ENCODE measurements around the gene PERM1. TPM values are rescaled to one million over a fixed set of nuclear protein-coding genes. Genes with fewer than 3 reads are reported as not detected.
A peak's percentile ranks its signal among the peaks of the same experiment; 100 is the strongest.

PERM1 gene
- total and polyA plus RNA-seq, 2 donors (not counting 1 experiment from before 2014, with no cell fraction given): not detected

GRCh38 chr1:966704-967300 lies 15.1 kb downstream of the PERM1 start:
- POLR2A ChIA-PET: interaction anchor here (0.7 kb wide), 1 partner anchor 69 kb away, joined by 4 read pairs; no protein-coding TSS in a partner anchor
- Mint-ChIP-seq H3K27ac (no peak overlapping the region), H3K4me1 (peaks cover 5% of the 10 kb centered on the region), H3K27me3 (peaks cover 13% of the 10 kb centered on the region), H3K9me3 (ENCODE audit: insufficient read depth) (no peaks in the 10 kb centered on the region), H3K4me3 (peak overlapping the region; percentile 93)
- CTCF ChIA-PET: interaction anchor here (1.0 to 1.9 kb wide), 3 partner anchors 9 to 97 kb away, joined by 3 to 9 read pairs (median 4); no protein-coding TSS in a partner anchor
- Histone ChIP-seq H3K4me1 (ENCODE audit: control insufficient read depth in 2 of 2, insufficient read depth in 2 of 2, low read length in 2 of 2) (peaks cover 13 to 16% of the 10 kb centered on the region in 2 donors), H2AFZ (ENCODE audit: insufficient read depth, low read depth, low read length, poor library complexity, severe bottlenecking) (peak overlapping the region; percentile 94), H3K4me2 (replicated peaks; ENCODE audit: low read depth, low read length, poor library complexity, severe bottlenecking) (peak overlapping the region; percentile 99), H3K36me3 (replicated peaks in 1 of 2; ENCODE audit: control extremely low read depth in 1 of 2, control insufficient read depth in 1 of 2, extremely low read depth in 1 of 2, insufficient read depth in 2 of 2, low read length in 1 of 2) (no peaks in the 10 kb centered on the region), H3K9ac (ENCODE audit: low read length) (peak overlapping the region; percentile 77), H4K20me1 (ENCODE audit: control insufficient read depth, insufficient read depth, low read length, poor library complexity, severe bottlenecking) (no peaks in the 10 kb centered on the region), H3K79me2 (ENCODE audit: control insufficient read depth, insufficient read depth, low read length) (no peaks in the 10 kb centered on the region), H3K27me3 (replicated peaks in 1 of 4; ENCODE audit: control extremely low read depth in 1 of 4, control insufficient read depth in 3 of 4, insufficient read depth in 4 of 4, low read length in 3 of 4) (peaks cover 0 to 39% (median 9%) of the 10 kb centered on the region in 4 experiments), H3K9me3 (ENCODE audit: control extremely low read depth in 1 of 3, control insufficient read depth in 2 of 3, insufficient read depth in 1 of 3, low read length in 2 of 3) (peaks cover 0 to under 1% (median 0%) of the 10 kb centered on the region in 3 donors), H3K27ac (ENCODE audit: low read length in 2 of 2) (no peak overlapping the region), H3K4me3 (ENCODE audit: control extremely low read depth in 1 of 5, extremely low read depth in 1 of 5, insufficient read depth in 1 of 5, low read depth in 2 of 5, low read length in 4 of 5) (peak overlapping the region; percentile 2 to 72 (median 64))
- DNase-seq: peak; percentile 70
- TF ChIP-seq CTCF (IDR thresholded peaks at IDR 0.05) (no peak), EZH2 (IDR thresholded peaks at IDR 0.05; ENCODE audit: borderline replicate concordance, insufficient read depth, low read depth, low read length, poor library complexity, severe bottlenecking) (no peak)
- ATAC-seq (ENCODE audit: low read depth): peak; percentile 86
- WGBS (ENCODE audit: insufficient coverage): under 1% methylated on average over 60 of the region's 60 CpGs
- intact Hi-C loops (cut with micrococcal nuclease): no loop called here

- H3K27me3 Mint-ChIP-seq: peaks cover 13% of the 10 kb centered on the region
- no peaks in the 10 kb centered on the region for H4K20me1 ChIP-seq (ENCODE audit: control insufficient read depth, insufficient read depth, low read length, poor library complexity, severe bottlenecking)
- H3K79me2 ChIP-seq (ENCODE audit: control insufficient read depth, insufficient read depth, low read length): no peaks in the 10 kb centered on the region
- H3K4me1 ChIP-seq (ENCODE audit: control insufficient read depth in 2 of 2, insufficient read depth in 2 of 2, low read length in 2 of 2): peaks cover 13 to 19% of the 10 kb centered on the region in 2 donors
- TF ChIP-seq EZH2 (IDR thresholded peaks at IDR 0.05; ENCODE audit: borderline replicate concordance, insufficient read depth, low read depth, low read length, poor library complexity, severe bottlenecking) (no peak), CTCF (IDR thresholded peaks at IDR 0.05) (no peak)
- no peak within 1 kb of the TSS for H3K27ac Mint-ChIP-seq
- H3K27me3 ChIP-seq (replicated peaks in 1 of 4; ENCODE audit: control extremely low read depth in 1 of 4, control insufficient read depth in 3 of 4, insufficient read depth in 4 of 4, low read length in 3 of 4): peaks cover 0 to 33% (median 9%) of the 10 kb centered on the region in 4 experiments
- ATAC-seq (ENCODE audit: low read depth) (peak; percentile 59), DNase-seq (no peak)
- no peak within 1 kb of the TSS for H3K27ac ChIP-seq (ENCODE audit: low read length in 2 of 2)
- H3K9me3 ChIP-seq (ENCODE audit: control extremely low read depth in 1 of 3, control insufficient read depth in 2 of 3, insufficient read depth in 1 of 3, low read length in 2 of 3): no peaks in the 10 kb centered on the region
- intact Hi-C loops (cut with micrococcal nuclease): no loop called here
- no peaks in the 10 kb centered on the region for H3K9me3 Mint-ChIP-seq (ENCODE audit: insufficient read depth)
- H2AFZ ChIP-seq (ENCODE audit: insufficient read depth, low read depth, low read length, poor library complexity, severe bottlenecking): peak within 1 kb of the TSS; percentile 94
- H3K4me3 ChIP-seq (ENCODE audit: control extremely low read depth in 1 of 5, extremely low read depth in 1 of 5, insufficient read depth in 1 of 5, low read depth in 2 of 5, low read length in 4 of 5): peak within 1 kb of the TSS; percentile 2 to 72 (median 64)
- H3K4me3 Mint-ChIP-seq: peak within 1 kb of the TSS; percentile 93
- peak within 1 kb of the TSS; percentile 77 for H3K9ac ChIP-seq (ENCODE audit: low read length)
- CTCF ChIA-PET: interaction anchor here (1.0 to 1.9 kb wide), 3 partner anchors 10 to 97 kb away, joined by 3 to 9 read pairs (median 4); no protein-coding TSS in a partner anchor
- peaks cover 6% of the 10 kb centered on the region for H3K4me1 Mint-ChIP-seq
- POLR2A ChIA-PET: interaction anchor here (0.7 kb wide), 1 partner anchor 68 kb away, joined by 4 read pairs; no protein-coding TSS in a partner anchor
- WGBS (ENCODE audit: insufficient coverage): 5% methylated on average over 30 of the region's 31 CpGs
- H3K4me2 ChIP-seq (replicated peaks; ENCODE audit: low read depth, low read length, poor library complexity, severe bottlenecking): peak within 1 kb of the TSS; percentile 99
- no peaks in the 10 kb centered on the region for H3K36me3 ChIP-seq (replicated peaks in 1 of 2; ENCODE audit: control extremely low read depth in 1 of 2, control insufficient read depth in 1 of 2, extremely low read depth in 1 of 2, insufficient read depth in 2 of 2, low read length in 1 of 2)
Measured at GRCh38 chr1:966135-966703, 15.7 kb downstream of the PERM1 start, which contains the start of gene PLEKHN1. TSS of gene PLEKHN1 (plus strand) at chr1:966482. CDS start at chr1:966532, 50 bp downstream.
